Measurements from ENCODE around the gene SPTLC3.
"Not testable (repeated sequence)": the region's sequence is repeated elsewhere in the genome, so short reads cannot be mapped to it uniquely, and the experiment has no call there.

Gene SPTLC3

DNA sequence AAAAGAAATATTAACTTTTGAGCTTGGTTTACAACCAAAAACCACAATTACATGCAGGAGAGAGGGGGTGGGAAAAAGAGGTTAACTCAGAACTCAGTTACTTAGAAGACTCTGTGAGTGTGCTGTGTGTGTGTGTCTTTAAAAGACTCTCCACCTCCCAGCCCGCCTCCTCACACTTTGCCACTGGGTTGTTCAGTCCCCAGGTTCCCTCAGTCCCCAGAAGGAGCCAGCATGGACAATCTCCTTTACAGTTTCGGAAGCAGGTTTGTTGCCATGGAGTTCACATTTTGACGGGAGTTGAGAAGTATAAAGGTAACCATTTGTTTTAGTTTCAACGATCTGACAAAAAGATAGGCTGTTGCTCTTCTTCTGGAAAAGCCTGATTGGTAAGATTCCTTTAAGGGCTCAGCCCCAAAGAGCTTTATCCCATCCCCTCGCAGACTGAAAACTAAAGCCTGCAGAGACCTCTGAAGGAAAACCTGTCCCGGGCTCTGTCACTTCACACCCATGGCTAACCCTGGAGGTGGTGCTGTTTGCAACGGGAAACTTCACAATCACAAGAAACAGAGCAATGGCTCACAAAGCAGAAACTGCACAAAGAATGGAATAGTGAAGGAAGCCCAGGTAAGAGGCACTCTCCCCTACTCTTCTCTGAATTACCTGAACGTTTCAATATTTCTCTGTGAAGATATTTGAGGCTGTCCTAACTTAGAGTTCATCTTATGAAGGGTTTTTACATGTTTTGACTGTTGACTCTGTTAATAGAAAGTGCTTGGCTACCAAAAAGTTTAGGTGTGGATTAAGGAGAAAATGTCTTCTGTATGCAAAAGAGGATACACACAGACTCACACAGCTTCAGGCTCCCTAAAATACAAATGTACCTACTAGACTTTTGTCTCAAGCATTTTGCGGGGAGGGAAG lies at the start of gene SPTLC3:
TSS of gene SPTLC3 (plus strand) at position 212 of the 921 bp plus-strand sequence. CDS start at position 508, 296 bp downstream.
- no peak for DNase-seq

DNA sequence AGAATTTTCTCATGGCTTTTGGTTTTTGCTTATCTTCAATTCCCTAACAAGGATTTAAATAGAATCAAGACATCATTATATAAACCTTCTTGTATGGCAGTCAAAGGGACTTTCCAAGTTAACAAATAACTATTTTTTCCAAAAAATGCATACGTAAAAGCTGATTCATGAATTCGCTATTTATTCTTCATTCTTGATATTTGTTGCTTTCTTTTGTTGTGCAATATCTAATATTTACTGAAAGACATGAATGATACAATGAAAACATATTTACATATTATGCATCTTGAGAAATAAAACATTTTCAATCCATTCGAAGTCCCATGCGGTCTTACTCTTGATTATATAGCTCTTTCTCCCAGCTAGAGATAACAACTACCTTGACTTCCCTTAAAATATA lies 47.0 kb upstream of the SPTLC3 start:
- DNase-seq = no peak

DNA sequence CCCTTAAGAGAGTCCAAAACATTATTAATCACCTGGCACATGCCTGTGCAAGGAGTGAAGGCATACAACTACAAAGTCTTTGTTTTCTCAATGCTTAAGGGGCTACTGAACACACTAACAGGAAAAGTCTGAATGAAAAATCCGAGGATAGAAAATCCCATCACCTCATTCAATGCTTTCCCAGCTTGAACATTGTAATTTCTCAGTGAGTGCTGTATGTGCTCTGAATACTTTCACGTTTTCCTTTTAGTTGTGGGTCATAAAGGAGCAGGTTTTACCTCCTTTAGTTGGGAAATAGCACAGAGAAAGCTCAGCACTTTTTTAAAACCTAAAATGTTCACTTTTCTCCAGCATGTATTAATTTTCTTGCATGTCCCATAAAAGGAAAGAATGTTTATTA lies 45.9 kb upstream of the SPTLC3 start:
- DNase-seq = no peak

DNA sequence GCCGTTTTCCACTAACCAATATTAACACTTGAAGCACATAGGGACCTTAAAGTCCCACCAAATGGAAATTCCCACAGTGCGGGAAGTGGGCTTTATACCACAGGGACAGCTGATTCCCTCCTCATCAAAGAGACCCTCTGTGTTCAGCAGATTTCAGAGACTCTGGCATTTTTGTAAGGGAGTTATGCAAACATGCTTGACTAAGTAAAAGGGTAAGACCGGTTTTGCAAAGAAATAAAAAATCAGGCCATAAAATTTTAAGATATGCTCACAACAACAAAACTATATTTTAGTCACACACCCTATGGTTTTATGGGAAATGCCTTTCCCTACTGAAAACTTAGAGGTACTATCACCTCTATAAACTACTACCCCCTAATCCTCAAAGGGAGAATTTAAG lies 45.4 kb upstream of the SPTLC3 start:
- no peak for DNase-seq

DNA sequence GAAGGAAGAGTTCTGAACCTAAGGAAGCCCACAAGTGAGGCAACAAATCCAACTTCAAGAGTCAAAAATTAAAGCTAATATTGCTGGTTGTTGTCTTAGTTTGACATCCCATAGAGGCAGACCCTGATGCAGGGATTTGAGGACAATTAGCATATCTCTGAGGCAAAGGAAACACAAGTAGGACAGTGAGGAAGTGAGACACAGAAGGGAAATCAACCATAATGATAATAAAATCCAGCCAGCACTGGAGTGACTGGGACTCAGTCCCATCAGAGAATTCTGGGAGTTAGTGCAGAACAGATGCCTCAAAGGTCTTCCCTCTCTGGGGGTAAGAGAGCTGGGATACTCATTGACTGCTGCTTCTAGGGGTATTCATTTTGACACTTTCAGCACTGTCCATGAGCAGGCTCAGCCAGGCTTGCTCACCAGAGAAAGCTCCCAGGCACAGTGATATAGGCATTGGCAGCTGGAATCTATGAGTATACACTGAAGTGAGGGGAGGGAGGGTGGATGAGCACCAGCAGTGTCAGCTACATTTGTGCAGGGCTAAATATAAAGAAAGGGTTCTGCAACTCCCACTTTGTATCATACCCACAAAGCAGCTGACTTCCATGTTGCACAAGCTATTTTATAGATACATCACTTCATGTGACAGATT lies 43.4 kb upstream of the SPTLC3 start:
- no peak for DNase-seq

DNA sequence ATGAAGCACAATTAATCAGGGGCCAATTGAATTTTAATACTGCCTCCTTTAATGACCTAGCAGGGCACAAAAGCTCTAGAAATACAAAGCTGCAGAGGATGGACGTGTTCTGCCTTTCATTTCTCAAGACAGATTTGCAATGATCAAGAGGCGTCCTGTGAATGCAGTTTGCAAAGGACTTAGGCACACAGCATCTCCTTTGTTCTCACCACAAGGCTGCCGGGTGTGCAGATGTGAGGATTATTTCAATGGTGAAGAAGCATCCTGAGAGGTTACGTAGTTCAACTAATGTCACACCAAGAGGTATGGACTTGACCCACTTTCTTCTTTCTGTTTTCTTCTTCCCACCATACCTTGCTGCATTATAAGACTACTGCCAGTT lies 42.9 kb upstream of the SPTLC3 start:
- DNase-seq = no peak

DNA sequence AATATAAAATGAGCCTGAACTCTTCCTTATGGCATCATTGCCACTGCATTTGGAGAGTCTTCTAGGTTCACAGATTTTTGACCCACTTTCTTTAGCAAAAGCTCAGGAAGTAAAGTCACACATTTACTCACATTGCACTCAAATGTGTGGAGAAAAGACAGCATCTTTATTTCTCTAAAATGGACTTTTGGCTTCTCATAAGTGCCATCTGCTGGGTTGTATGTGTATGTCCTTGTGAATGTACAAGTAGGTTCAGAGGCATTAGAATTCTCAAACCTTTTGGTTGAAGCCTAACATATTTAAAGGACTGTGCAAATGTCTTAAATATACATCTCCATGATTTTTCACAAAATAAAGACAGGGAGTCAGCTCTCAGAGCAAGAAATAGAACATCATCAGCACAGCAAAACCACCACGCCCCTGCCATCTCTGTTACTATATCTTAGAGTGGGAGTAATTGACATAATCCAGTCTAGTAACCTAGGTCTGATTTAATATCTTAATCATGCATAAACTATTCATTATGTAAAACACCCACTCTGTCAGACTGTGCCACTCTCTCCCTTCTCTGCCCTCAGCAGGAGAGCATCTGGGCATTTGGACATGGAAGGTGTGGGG lies 42.2 kb upstream of the SPTLC3 start:
- DNase-seq = no peak

DNA sequence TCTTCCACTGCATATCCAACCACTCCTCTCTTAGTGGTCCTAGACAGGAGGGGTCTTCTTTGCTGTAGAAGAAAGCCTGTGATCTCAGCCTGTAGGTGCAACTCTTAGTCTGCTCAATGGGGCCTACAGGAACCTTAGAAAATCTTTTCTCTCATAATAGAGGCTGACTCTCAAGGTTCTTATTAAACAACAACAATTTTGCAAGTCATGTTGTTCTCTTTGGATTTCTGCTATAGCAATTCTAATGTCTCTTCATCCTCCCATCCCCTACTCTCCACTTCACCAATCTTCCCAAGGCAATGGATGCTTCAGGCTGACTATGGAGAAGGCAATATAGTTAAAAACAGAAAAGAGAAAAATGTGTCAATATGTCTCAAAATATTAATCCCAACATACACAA lies 40.8 kb upstream of the SPTLC3 start:
- DNase-seq = no peak

DNA sequence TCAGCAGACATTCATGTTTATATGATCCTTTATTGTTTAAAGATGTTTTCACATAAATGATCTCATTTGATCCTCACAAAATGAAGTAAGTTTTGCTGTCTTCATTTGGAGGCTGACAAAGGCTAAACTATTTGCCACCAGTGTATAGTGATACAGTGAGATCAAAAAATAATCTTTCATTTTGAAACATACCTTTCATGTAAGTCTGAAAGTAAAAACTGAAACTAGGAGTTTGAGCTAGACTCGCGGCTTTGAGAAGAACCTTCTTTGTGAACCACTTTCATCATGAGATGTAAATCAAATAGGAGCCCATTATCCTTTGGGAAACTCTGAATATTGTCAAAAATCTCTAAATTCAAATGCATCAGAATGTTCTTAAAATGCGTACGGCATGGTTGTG lies 40.3 kb upstream of the SPTLC3 start:
- no peak for DNase-seq

DNA sequence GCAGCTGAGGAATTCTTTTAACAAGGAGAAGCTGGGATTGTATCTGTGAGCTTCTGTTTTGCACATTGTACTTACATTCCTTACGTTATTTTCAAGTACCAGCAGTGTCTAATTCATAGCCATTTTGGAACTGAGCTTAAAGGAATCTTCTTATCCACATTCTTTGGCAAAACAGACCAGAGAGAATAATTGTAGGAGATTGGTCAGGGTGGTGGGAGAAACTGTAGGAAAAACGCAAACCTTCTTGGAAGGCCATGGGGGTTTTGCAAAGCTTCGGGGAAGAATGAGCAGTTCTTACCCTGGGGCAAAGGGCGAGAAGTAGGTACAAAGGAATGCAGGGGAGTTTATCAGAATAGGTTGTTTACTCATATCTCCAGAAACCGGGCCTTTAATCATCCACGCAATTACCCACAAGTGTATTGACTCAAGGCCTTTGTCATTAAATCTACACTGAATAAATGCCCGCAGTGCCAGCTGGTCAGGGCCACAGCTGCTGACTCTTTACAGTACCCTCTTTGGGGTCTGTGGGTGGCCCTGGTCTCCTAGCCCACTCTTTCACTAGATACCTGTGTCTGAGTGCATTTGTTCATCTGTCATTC lies 39.6 kb upstream of the SPTLC3 start:
- DNase-seq = no peak

DNA sequence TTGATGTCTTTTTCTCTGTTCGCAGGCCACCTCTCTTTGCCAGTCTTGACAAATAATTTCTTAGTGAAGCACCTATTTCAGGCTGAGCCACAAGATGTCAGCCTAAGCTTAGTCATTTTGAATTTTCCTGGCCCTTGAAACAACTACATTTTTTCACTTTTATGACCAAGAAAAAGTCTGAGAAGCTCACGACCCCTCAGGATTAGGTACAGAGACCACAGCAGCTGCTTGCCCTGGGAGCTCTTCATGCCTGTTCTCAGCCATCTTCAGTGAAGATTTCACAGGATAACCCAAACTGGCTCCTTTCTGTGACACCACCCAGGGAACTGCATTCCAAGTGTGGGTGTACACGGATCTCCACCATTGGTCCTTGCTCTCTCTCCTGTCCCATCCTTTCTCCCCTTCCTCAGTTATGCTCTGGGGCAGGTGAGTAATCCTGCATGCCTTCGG lies 38.4 kb upstream of the SPTLC3 start:
- no peak for DNase-seq

DNA sequence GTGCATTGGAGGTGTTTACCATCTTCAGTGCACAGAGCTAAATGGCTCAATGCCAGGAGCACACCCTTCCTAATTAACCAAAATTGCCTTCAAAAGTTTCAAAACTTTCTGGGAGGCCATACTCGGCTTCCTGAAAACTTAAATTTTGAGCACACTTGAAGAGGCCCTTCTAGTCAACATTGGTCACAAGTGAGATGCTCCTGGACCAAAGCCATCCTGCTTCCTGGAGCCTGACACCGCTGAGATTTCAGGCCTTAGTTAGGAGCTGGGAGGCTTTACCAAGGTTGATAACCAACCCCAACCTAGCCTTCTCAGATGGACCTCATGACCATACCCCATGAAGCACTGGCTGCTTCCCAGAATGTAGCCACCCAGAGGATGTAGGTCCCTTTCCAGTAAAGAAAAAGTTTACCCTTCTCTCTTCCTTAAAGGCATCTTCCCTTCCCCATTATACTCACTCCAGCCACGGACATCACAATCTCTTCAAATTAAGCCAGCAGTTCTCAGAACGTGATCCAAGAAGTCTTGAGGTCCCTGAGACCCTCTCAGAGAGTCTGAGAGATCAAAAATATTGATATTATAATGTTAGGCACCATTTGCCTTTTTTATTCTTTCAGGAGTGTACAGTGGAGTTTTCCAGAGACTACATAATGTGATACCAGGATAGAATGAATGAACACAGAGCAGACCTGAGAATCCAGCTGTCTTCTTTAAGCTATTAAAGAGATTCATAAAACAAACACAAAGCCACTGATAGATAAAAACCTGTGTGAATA lies 32.8 kb upstream of the SPTLC3 start:
- DNase-seq = no peak

DNA sequence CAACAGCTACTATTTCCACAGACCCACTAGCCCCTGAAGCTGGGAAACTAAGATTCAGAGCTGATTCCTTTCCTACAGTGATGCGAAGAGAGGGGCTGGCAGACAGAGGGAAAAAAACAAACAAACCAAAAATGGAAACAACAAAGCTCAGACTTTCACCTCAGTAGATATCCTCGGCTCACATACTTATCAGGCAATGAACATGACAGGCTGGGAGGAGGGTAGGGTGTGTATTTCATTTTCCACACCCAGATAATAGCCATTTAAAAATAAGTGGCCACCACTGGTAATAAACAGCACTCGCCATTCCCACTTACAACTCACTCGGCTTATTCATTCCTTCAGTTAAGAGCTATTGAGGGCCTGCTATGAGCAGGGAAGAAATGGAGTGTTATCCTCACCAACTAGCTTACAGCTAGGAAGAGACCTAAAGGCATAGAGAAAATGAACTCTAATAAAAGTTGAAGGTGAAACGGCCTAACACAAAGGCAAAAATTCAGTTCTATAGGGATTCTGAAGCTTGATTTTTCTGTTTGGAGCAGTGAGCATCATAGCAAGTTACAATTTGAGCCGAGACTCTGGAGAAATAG lies 32.0 kb upstream of the SPTLC3 start:
- no peak for DNase-seq

DNA sequence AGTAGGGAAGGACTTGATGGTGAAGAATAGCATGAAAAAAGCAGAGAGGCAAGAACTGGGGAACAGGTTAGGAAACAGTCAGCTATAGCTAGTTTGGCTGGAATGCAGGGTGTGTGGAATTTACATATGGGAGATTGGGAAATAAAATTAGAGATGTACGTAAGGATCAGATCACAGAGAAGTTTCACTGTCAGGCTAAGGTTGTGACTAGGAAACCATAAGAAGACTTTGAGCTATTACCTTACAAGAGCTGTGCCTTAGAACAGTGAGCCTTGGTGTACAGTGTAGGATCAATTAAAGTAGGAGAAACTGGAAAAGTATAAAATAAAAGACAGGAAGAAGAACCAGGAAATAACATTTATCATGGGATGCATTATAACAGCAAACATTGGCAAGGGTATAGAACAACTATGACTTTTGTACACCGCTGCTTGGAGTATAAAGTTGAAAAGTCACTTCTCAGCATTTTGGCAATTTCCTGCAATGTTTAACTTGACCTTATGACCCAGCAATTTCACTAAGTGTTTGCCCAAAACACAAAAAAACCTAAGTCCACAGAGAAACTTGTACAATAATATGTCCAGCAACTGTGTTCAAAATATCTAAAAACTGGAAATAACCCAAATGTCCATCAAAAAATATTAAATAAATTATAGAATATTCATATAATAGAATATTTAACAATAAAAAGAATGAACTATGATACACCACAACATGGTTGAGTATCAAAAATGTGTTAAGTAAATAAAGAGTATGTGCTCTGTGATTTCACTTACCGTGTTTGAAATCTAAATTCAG lies 31.2 kb upstream of the SPTLC3 start:
- DNase-seq = no peak

DNA sequence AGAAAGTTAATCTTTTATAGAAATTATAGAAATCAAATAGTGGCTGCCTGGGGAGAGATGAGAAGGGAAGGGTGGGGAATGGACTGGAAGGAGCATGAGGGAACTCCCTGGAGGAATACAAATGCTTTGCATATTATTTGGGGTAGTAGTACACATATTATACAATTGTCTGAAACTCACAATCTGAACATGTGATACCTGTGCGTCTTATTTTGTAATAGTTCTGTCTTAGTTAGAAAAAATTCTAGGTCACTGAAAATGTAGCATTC lies 30.7 kb upstream of the SPTLC3 start:
- no peak for DNase-seq

DNA sequence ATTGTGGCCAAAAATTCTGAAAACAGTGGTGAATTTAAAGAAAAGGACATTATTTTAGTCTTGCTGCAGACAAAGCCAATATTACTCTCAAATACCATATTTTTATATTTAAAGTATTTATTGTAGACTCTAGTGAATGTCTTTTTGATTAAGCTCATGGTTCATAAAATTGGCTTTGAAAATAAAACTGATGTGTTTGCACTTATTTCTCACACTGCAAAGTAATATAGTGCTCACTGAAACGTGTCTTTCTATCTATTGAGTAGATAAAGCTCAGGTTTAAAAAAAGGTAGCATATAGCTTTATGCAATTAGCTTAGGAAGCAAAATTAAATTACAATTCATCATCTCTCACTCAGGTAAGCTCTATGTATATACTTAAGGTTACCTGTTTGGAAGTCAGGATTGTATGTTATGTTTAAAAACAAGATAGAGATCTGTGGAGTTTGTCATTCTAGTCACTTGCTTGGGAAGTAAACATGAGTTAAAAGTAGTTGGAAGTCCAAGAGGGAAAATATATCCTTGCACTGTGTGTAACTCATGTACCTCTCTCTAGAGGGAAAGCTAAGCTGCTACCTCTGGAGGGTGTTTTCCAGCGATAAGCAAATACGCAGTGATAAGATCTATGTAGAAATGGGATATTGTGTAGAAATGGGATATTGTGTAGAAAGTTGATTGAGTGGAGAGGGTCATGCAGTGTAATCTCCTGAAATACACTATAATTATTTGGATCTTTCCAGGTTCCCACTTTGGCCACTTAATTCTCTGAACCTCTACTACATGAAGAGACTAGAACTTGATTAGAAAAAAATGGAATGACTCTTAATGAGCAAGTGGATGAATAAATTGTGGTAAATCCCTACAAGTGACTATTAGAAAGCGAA lies 29.9 kb upstream of the SPTLC3 start:
- DNase-seq = no peak

DNA sequence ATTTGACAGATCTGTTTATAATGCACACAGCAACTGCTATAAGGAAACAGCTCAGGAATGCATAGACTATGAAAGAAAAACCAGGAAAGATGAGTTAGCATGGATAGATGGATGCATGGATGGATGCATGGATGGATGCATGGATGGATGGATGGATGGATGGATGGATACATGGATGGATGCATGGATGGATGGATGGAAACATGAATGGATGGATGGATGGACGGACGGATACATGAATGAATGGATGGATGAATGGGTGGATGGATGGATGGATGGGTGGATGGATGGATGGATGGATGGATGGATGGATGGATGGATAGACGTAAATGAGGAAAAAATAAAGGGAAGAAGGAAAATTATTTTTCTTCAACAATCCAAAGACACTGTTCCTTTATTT lies 29.1 kb upstream of the SPTLC3 start:
- DNase-seq = not testable (repeated sequence)

DNA sequence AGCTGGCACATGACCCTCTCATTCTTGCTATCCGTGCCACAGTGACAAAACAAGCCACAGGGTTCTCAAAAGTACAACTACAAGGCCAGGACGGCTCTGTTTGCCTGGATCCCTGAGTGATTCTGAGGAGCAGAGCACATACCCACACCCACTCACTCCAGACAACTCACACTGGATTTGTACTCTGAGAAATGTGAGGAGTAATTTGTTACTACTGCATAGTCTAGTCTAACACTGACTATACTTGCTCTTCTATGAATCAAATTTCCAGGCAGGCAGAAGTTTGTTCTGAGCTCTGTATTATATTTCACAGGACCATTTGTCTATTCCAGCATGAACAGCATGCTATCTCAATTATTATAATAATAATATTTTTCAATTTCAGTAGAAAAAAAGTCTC lies 26.7 kb upstream of the SPTLC3 start:
- DNase-seq = no peak

DNA sequence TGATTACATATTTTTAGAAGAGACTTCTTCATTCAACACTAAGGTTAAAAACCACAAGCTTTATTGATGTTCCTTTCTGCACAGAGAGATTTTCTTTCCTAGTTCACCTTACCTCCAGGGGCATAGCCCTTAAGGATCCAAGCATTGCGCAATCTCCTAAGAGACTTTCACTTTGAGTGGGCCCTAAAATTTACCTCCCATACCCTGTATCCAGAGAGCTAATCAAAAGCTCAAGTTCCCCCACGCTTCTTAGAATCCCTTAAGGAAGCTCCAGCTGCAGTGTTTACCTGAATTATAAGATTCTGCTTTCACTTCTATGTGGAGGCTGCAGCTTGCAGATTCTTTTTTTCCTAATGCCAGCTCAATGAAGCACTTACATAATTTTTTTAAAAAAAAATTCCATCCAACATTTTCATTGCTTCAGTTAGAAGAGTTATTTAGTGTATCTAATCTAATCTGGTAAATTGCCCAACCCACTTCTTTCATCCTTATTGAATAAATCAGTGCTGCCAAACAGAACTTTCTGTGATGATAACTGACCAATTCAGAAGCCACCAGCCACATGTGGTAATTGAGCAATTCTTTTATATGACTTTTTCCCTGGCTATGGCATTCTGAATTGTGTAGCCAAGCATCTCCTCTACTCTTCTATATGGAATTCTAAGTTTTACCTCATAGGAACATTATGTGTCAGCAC lies 24.6 kb upstream of the SPTLC3 start:
- no peak for DNase-seq

DNA sequence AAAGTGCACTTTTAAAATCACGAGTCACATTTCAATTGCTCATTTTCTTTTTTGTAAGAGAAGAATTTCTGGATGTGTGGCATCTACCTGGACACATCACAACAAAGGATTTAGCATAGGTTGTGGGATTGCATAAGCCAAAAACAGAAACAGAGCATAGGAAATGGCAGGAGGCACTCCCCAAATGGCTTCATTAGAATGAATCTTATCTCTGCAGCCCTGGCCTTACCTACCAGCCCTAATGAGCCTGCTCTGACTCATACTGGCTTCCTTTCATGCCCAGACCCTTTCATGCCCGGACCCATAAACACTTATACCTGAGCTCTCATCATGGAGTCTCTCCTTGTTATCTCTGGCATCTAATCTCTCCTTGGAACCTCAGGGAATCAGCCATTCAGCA lies 23.9 kb upstream of the SPTLC3 start:
- DNase-seq = no peak

All from DMS 273 treated with DMSO at 0.1 percent for 48 hours (cell line).